GM18519 (cell line): ENCODE results near the gene MAP10.
"Not testable (repeated sequence)": the region's sequence is repeated elsewhere in the genome, so short reads cannot be mapped to it uniquely, and the experiment has no call there.

Experiments used
- ATAC-seq: cut with Tn5 transposase; IDR thresholded peaks from one replicate; pipeline ENCODE4 v1.9.1; 2021; ENCODE audit warnings: mild to moderate bottlenecking, moderate library complexity; ENCODE audit not compliant: unreplicated experiment, low FRiP score

MAP10 gene

GRCh38 chr1:232805269-232806185 is at the start of gene MAP10:
Gene MAP10, plus strand, starts transcription at chr1:232805416. Its CDS starts 34 bp downstream, at chr1:232805450.
- ATAC-seq = peak; percentile 84

GRCh38 chr1:232764458-232765251 is 40.6 kb upstream of the MAP10 start:
- ATAC-seq = no peak

GRCh38 chr1:232765542-232765941 is 39.7 kb upstream of the MAP10 start:
- no peak for ATAC-seq

- no peak for ATAC-seq
Observed at GRCh38 chr1:232766241-232766890, 38.9 kb upstream of the MAP10 start.

GRCh38 chr1:232766904-232767303 is 38.3 kb upstream of the MAP10 start:
- ATAC-seq = no peak

- no peak for ATAC-seq
Observed at GRCh38 chr1:232767305-232768074, 37.7 kb upstream of the MAP10 start.

- no peak for ATAC-seq
Observed at GRCh38 chr1:232768793-232769192, 36.4 kb upstream of the MAP10 start.

- no peak for ATAC-seq
Observed at GRCh38 chr1:232769733-232770132, 35.5 kb upstream of the MAP10 start.

GRCh38 chr1:232773752-232774151 is 31.5 kb upstream of the MAP10 start:
- ATAC-seq = no peak

- ATAC-seq = no peak
Observed at GRCh38 chr1:232776526-232777106, 28.6 kb upstream of the MAP10 start.

- no peak for ATAC-seq
Observed at GRCh38 chr1:232780354-232780753, 24.9 kb upstream of the MAP10 start.

- no peak for ATAC-seq
Observed at GRCh38 chr1:232784794-232785193, 20.4 kb upstream of the MAP10 start.

GRCh38 chr1:232785630-232786029 is 19.6 kb upstream of the MAP10 start:
- ATAC-seq = not testable (repeated sequence)

- ATAC-seq = no peak
Observed at GRCh38 chr1:232786845-232787455, 18.3 kb upstream of the MAP10 start.

- no peak for ATAC-seq
Observed at GRCh38 chr1:232788235-232788872, 16.9 kb upstream of the MAP10 start.

- no peak for ATAC-seq
Observed at GRCh38 chr1:232789651-232790050, 15.6 kb upstream of the MAP10 start.

GRCh38 chr1:232792949-232793348 is 12.3 kb upstream of the MAP10 start:
- ATAC-seq = no peak

GRCh38 chr1:232793944-232794343 is 11.3 kb upstream of the MAP10 start:
- no peak for ATAC-seq

GRCh38 chr1:232795497-232796053 is 9.6 kb upstream of the MAP10 start:
- no peak for ATAC-seq
